IPS DF 6.9 (cell line): ENCODE results near the gene KLF16.
A peak's percentile ranks its signal among the peaks of the same experiment; 100 is the strongest.

Experiments used
- DNase-seq: peaks from one replicate; pipeline ENCODE4 v3.0.0-alpha.2; 2013; ENCODE audit warnings: low read depth, low spot score
- H3K27ac ChIP-seq: one replicate; pipeline ENCODE4 v1.5.1; 2013; ENCODE audit warnings: low read length, control low read depth
- H3K27me3 ChIP-seq: 2 replicates; pipeline ENCODE4 v1.6.1; 2013; ENCODE audit warnings: mild to moderate bottlenecking, low read length; ENCODE audit not compliant: control insufficient read depth, insufficient read depth
- H3K36me3 ChIP-seq: 2 replicates; pipeline ENCODE4 v1.6.1; 2013; ENCODE audit warnings: low read length; ENCODE audit not compliant: control insufficient read depth, insufficient read depth
- H3K4me1 ChIP-seq: 2 replicates; pipeline ENCODE4 v1.6.1; 2013; ENCODE audit warnings: low read length; ENCODE audit not compliant: control insufficient read depth, insufficient read depth
- H3K4me3 ChIP-seq: 2 replicates; pipeline ENCODE4 v1.5.1; 2013; ENCODE audit warnings: mild to moderate bottlenecking, low read length
- H3K9me3 ChIP-seq: 2 replicates; pipeline ENCODE4 v1.6.1; 2013; ENCODE audit warnings: low read length, inconsistent platforms; ENCODE audit not compliant: control insufficient read depth, insufficient read depth
- WGBS: extraction: QIAGEN DNeasy Blood & Tissue Kit; methylation state at CpG from one replicate; pipeline ENCODE4 v1.1.7; 2013; ENCODE audit warnings: mixed read lengths, missing lambda C conversion rate; ENCODE audit not compliant: insufficient read length, insufficient coverage; 5-methylcytosine and 5-hydroxymethylcytosine counted together

Gene KLF16

DNA sequence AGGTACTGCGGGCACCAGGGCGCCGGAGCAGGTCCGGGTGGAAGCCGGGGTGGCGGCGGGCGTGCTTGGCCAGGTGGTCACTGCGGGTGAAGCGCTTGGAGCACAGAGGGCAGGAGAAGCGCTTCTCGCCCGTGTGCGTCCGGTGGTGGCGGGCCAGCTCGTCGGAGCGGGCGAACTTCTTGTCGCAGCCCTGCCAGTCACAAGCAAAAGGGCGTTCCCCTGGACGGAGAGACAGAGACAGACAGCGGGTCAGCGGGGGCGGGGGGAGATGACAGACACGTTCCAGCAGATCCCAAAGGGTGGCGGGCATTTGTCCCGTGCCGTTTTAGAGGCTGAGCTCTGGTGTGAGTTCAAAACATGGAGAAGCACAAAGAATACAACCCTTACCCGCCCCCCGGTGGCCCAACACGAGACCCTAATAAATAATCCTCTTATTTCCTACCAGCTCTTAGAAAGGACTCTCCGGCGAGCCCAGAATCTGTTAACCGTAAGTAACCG lies 8.8 kb downstream of the KLF16 start:
- H3K9me3 ChIP-seq, result no peaks in the 10 kb centered on the region
- H3K4me1 ChIP-seq, result peaks cover 37% of the 10 kb centered on the region
- no peaks in the 10 kb centered on the region for H3K36me3 ChIP-seq
- no CpG with 5 or more reads among the region's 37 CpGs for WGBS
- no peak overlapping the region for H3K4me3 ChIP-seq
- H3K27ac ChIP-seq, result no peak overlapping the region
- no peaks in the 10 kb centered on the region for H3K27me3 ChIP-seq
- no peak for DNase-seq

DNA sequence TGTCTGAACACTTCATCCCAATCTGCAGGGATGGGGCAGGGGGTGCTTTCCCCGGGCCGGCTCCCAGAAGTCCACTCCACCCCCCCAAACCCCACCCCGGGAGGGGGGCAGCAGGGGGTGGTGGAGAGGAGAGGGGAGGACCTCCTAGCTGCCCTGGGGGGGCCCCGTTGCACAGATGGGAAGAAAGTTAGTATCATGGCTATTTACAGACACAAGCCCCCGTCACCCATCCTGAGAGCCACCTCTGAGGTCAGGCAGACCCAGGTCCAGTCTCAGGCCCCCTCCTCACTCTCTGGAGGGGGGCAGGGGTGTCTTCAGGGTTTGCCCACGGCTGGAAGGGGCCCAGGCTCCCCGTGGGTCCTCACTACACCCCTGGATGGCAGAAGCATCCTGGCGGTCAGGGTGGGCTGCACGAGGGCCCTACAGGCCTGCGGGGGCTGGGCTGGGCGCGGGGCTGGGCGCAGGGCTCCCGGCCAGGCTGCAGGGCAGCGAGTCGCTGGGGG lies 9.3 kb downstream of the KLF16 start:
- no peak overlapping the region for H3K4me3 ChIP-seq
- no CpG with 5 or more reads among the region's 16 CpGs for WGBS
- no peak overlapping the region for H3K27ac ChIP-seq
- no peaks in the 10 kb centered on the region for H3K36me3 ChIP-seq
- peaks cover 34% of the 10 kb centered on the region for H3K4me1 ChIP-seq
- no peaks in the 10 kb centered on the region for H3K27me3 ChIP-seq
- H3K9me3 ChIP-seq, result no peaks in the 10 kb centered on the region
- DNase-seq, result no peak

DNA sequence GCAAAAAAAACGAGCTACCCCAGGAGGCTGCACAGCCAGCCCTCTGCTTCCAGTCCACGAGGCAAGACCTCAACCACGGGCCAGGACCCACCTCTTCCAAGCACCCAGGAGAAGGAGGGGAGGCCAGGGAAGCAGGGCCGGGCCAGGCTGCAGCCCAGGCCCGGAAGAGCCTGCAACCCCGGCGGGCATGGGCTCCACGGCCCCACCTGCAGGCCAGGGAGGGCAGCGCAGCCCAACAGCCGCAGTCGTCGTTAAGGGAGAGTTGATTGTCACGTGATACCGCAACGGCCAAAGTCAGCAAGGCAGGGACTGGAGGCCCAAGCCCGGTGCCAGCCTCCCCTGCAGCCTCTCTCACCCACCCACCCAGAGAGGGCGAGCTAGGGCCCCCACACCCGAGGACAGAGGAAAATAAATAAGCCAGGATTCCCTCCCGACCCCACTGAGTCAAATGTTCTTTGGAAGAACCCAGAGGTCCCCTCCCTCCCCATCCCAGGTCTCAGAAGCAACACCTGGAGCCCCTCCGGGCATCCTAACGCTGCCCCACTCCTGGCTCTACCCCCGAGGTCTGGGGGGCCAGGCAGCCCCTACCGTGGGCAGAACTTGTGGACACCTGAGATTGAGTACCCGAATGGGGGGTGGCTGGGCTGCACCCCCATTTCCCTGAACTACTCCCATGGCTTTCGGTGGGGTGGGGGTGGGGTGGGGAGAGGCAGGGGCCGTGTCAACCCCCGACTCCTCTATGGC lies 9.9 kb downstream of the KLF16 start:
- H3K9me3 ChIP-seq, result no peaks in the 10 kb centered on the region
- no peaks in the 10 kb centered on the region for H3K27me3 ChIP-seq
- no CpG with 5 or more reads among the region's 27 CpGs for WGBS
- no peaks in the 10 kb centered on the region for H3K36me3 ChIP-seq
- H3K4me1 ChIP-seq, result peaks cover 30% of the 10 kb centered on the region
- no peak overlapping the region for H3K27ac ChIP-seq
- H3K4me3 ChIP-seq, result no peak overlapping the region
- no peak for DNase-seq

GRCh38 chr19:1852581-1853128 lies 10.7 kb downstream of the KLF16 start:
- WGBS, result no CpG with 5 or more reads among the region's 9 CpGs
- no peak for DNase-seq
- Histone ChIP-seq H3K27me3 (no peaks in the 10 kb centered on the region), H3K4me3 (no peak overlapping the region), H3K27ac (no peak overlapping the region), H3K4me1 (peaks cover 22% of the 10 kb centered on the region), H3K9me3 (no peaks in the 10 kb centered on the region), H3K36me3 (no peaks in the 10 kb centered on the region)

DNA sequence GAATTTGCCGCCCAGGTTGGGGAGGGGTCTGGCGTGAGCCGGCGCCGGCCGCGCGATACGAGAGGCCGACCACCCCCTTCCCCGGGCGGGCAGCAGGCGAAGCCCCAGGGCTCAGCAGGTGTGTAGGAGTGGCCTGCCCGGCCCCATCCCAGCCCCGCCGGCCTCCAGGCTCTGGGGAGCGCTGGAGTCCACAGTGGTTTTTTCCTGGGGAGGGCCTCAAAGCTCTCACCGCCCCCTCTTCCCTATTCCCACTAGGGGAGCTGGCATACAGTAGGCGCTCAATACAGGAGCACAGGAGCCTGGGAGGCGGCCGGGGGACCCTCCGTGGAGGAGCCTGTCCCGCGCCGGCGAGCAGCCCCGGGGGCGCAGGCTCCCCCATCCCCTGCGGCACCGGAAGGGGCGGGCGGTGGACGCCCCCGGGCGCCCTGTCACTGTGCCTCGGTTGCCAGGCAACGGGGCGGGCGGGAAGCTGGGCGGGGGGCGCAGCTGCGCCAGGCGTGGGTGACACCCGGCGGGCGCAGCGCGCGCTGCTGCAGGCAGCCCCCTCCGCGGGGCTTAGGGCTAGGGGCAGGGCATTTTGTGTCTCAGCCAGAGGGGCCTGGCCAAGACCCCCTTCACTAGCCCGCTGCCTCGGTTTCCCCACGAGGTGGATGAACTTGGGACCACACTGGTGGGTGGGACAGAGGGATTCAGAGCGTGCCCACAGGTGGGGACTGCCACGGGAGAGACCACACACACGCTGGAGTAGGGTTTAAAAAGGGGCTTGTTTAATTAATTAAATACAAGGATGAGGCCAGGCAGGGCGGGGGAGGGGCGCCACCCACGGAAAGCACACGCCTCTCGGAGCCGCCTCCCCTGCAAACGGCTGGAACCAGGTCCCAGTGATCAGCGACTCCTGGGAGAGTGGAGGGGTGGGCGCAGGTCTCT lies 11.5 kb downstream of the KLF16 start:
- no peaks in the 10 kb centered on the region for H3K9me3 ChIP-seq
- H3K27me3 ChIP-seq, result no peaks in the 10 kb centered on the region
- WGBS, result no CpG with 5 or more reads among the region's 66 CpGs
- DNase-seq, result no peak
- H3K27ac ChIP-seq, result no peak overlapping the region
- no peaks in the 10 kb centered on the region for H3K36me3 ChIP-seq
- peaks cover 25% of the 10 kb centered on the region for H3K4me1 ChIP-seq
- no peak overlapping the region for H3K4me3 ChIP-seq

GRCh38 chr19:1850809-1851653 lies 12.3 kb downstream of the KLF16 start:
- WGBS, result no CpG with 5 or more reads among the region's 31 CpGs
- Histone ChIP-seq H3K27ac (no peak overlapping the region), H3K27me3 (no peaks in the 10 kb centered on the region), H3K9me3 (no peaks in the 10 kb centered on the region), H3K4me1 (peaks cover 23% of the 10 kb centered on the region), H3K36me3 (no peaks in the 10 kb centered on the region), H3K4me3 (no peak overlapping the region)
- DNase-seq, result no peak

GRCh38 chr19:1849886-1850398 lies 13.4 kb downstream of the KLF16 start:
- H3K4me3 ChIP-seq, result no peak overlapping the region
- H3K27ac ChIP-seq, result no peak overlapping the region
- no peaks in the 10 kb centered on the region for H3K36me3 ChIP-seq
- WGBS, result no CpG with 5 or more reads among the region's 10 CpGs
- H3K9me3 ChIP-seq, result no peaks in the 10 kb centered on the region
- H3K4me1 ChIP-seq, result peaks cover 16% of the 10 kb centered on the region
- no peaks in the 10 kb centered on the region for H3K27me3 ChIP-seq
- DNase-seq, result no peak

- no peak for DNase-seq
- Histone ChIP-seq H3K36me3 (no peaks in the 10 kb centered on the region), H3K27ac (no peak overlapping the region), H3K9me3 (no peaks in the 10 kb centered on the region), H3K27me3 (no peaks in the 10 kb centered on the region), H3K4me1 (peaks cover 10% of the 10 kb centered on the region; the same call in 1 of the 2 replicates), H3K4me3 (no peak overlapping the region)
- WGBS, result no CpG with 5 or more reads among the region's 5 CpGs
These were observed 14.3 kb downstream of the KLF16 start for GRCh38 chr19:1849132-1849474.

GRCh38 chr19:1848399-1849131 lies 14.8 kb downstream of the KLF16 start, which contains the start of gene REXO1:
Gene REXO1 (minus strand): TSS chr19:1848483. CDS start chr19:1848358, 125 bp downstream.
- Histone ChIP-seq H3K27ac (no peak within 1 kb of the TSS), H3K4me3 (peak within 1 kb of the TSS; percentile 86), H3K36me3 (no peaks in the 10 kb centered on the region), H3K4me1 (peaks cover 9% of the 10 kb centered on the region; the same call in 1 of the 2 replicates), H3K9me3 (no peaks in the 10 kb centered on the region), H3K27me3 (no peaks in the 10 kb centered on the region)
- DNase-seq, result peak; percentile 82
- WGBS, result no CpG with 5 or more reads among the region's 60 CpGs
